HG03108 (cell line): ENCODE data around the gene TMEM259.

Experiments
- ATAC-seq: cut with Tn5 transposase; IDR thresholded peaks from one replicate; pipeline ENCODE4 v1.9.1; 2021; ENCODE audit warnings: moderate library complexity; ENCODE audit not compliant: unreplicated experiment

The TMEM259 gene

DNA sequence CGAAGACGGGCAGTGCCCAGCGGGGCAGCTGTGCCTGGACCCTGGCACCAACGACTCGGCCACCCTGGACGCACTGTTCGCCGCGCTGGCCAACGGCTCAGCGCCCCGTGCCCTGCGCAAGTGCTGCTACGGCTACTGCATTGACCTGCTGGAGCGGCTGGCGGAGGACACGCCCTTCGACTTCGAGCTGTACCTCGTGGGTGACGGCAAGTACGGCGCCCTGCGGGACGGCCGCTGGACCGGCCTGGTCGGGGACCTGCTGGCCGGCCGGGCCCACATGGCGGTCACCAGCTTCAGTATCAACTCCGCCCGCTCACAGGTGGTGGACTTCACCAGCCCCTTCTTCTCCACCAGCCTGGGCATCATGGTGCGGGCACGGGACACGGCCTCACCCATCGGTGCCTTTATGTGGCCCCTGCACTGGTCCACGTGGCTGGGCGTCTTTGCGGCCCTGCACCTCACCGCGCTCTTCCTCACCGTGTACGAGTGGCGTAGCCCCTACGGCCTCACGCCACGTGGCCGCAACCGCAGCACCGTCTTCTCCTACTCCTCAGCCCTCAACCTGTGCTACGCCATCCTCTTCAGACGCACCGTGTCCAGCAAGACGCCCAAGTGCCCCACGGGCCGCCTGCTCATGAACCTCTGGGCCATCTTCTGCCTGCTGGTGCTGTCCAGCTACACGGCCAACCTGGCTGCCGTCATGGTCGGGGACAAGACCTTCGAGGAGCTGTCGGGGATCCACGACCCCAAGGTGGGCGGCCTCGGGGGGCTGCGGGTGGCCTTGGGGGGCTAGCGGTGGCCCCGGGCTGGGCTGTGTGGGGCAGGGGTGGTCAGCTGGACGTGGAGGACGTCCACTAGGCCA, 15.9 kb downstream of the TMEM259 start:
- no peak for ATAC-seq

DNA sequence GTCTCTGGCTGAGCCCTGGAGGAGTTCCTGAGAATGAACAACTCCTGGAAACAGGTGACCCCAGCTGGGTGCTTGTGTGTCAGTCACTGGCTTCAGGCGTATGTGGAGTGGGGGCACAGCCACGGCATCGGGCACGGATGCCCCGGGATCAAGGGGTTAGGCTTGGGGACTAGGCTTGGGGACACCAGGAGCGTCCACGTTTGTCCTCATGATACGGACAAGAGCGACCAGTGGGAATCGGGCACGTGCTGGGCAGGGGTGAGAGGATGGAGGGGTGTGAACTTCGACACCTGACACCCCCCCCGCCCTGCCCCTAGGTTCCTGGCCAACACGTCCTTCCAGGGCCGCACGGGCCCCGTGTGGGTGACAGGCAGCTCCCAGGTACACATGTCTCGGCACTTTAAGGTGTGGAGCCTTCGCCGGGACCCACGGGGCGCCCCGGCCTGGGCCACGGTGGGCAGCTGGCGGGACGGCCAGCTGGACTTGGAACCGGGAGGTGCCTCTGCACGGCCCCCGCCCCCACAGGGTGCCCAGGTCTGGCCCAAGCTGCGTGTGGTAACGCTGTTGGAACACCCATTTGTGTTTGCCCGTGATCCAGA, 16.6 kb downstream of the TMEM259 start:
- no peak for ATAC-seq

DNA sequence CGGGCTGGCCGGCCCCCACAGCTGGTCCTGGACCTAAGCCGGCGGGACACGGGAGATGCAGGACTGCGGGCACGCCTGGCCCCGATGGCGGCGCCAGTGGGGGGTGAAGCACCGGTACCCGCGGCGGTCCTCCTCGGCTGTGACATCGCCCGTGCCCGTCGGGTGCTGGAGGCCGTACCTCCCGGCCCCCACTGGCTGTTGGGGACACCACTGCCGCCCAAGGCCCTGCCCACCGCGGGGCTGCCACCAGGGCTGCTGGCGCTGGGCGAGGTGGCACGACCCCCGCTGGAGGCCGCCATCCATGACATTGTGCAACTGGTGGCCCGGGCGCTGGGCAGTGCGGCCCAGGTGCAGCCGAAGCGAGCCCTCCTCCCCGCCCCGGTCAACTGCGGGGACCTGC, 17.6 kb downstream of the TMEM259 start:
- no peak for ATAC-seq

DNA sequence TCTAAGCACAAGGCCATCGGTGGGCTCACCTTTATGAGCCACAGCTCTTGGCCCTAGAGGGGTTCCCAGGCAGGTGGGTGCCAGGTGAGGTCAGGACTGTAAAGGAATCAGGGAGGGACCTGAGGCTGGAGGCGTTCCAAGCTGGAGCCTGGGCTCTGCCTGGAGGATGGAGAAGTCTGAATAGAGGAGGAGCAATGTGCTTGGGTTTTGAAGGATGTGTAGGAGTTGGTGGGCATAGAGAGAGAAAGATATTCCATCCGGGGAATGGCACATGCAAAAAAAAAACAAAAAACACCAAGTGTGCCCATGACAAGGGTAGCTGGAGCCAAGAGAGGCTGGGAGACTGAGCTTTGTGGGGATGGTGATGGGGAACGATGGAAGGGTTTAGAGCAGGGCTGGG, 18.3 kb downstream of the TMEM259 start:
- no peak for ATAC-seq

GRCh38 chr19:1001538-1002166, 19.3 kb downstream of the TMEM259 start:
- no peak for ATAC-seq

DNA sequence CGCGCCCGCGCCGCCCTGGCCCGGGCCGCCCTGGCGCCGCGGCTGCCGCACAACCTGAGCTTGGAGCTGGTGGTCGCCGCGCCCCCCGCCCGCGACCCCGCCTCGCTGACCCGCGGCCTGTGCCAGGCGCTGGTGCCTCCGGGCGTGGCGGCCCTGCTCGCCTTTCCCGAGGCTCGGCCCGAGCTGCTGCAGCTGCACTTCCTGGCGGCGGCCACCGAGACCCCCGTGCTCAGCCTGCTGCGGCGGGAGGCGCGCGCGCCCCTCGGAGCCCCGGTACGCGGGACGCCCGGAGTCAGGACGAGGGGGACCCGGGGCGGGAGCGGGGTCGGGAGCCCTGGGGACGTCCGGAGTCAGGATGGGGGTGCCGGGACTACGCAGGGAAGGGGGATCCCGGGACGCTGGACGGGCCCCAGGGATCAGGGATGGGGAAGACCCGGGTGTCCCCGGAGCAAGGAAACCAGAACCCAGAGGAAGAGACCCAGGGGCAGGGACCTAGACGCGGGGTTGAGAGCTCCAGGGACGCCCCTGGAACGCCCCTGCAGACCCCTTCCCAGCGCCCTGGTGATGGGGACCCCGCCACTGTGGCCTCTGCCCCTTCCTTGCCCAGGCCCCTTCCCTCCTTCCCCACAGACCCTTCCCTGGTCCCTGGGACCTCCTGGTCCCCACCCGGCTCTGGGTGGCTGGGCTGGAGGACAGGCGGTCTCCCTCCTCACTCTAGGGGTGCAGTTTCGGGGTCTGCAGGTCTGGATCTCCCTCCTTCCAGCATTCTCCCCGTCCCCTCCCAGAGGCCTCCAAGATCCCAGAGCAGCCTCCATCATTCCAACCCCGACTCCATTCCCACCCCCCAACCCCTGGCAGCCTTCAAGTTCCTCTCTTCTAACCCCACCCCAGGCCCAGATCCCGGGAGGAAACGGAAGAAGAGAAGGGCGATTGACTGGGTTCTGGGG, 20.1 kb downstream of the TMEM259 start:
- ATAC-seq = no peak

GRCh38 chr19:1000095-1000494, 20.8 kb downstream of the TMEM259 start, which contains the start of gene GRIN3B:
Gene GRIN3B (plus strand): TSS chr19:1000419. CDS start chr19:1000438, 19 bp downstream.
- ATAC-seq = no peak

GRCh38 chr19:999379-999719, 21.6 kb downstream of the TMEM259 start:
- ATAC-seq = no peak

- ATAC-seq = no peak
These were observed 22.9 kb downstream of the TMEM259 start for GRCh38 chr19:998064-998463.

- no peak for ATAC-seq
These were observed 24.7 kb downstream of the TMEM259 start for GRCh38 chr19:996051-996838.

DNA sequence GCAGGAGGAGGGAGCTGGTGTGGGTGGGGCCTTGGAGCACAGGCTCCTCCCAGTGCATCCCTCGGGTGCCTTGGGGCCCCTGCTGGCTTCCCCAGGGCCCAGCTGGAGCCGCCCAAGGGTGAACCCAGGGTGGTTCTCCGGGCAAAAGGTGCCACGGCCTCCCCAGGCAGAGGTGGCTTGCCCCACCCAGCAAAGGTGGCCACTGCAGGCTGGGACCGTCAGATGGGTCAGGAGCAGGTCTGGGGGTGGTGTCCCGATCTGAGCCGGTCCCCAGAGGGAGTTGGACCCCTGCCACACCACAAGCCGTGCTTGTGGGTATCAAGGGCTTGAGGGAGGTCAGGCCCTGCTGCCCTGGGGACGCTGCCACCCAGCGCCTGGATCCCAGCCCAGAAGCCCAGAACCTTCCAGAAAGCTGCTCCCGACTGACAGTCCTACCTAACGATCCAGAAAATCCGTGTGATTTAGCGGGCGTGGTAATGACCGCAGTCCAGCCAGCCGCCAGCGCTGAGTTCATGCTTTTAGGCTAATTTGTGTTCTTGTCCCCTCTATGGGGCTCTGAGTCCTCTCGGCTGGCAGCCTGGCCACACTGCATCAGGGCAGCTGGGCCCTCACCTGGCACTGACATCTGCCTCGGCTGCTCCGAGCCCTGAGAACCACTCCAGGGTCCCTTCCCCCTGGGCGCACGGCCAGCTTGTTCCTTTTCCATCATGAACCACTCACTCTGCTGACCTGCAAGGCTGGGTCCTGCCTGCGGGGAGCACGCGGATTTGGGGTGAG, 25.7 kb downstream of the TMEM259 start:
- no peak for ATAC-seq

GRCh38 chr19:994516-994915, 26.4 kb downstream of the TMEM259 start:
- no peak for ATAC-seq

- ATAC-seq = no peak
These were observed 27.0 kb downstream of the TMEM259 start for GRCh38 chr19:993831-994393.

GRCh38 chr19:993361-993830, 27.5 kb downstream of the TMEM259 start:
- no peak for ATAC-seq

DNA sequence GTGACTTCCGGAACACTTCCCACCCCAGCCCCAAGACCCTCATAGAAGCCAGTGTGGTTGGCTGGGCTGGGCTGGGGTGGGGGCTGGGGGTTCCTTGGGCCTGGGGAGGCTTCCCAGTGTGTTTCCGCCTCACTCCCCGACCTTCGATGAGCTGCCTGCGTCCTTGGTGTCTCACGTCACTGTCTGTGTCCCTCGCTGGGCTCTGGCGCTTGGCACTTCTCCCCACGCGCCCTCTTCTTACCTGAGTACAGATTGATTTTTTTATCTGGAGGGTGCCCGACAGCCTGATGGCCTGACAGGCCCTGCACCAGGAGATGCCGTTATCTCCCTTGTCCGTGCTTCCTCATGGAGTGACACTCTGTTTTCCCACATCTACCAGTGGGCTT, 28.3 kb downstream of the TMEM259 start:
- ATAC-seq = no peak

DNA sequence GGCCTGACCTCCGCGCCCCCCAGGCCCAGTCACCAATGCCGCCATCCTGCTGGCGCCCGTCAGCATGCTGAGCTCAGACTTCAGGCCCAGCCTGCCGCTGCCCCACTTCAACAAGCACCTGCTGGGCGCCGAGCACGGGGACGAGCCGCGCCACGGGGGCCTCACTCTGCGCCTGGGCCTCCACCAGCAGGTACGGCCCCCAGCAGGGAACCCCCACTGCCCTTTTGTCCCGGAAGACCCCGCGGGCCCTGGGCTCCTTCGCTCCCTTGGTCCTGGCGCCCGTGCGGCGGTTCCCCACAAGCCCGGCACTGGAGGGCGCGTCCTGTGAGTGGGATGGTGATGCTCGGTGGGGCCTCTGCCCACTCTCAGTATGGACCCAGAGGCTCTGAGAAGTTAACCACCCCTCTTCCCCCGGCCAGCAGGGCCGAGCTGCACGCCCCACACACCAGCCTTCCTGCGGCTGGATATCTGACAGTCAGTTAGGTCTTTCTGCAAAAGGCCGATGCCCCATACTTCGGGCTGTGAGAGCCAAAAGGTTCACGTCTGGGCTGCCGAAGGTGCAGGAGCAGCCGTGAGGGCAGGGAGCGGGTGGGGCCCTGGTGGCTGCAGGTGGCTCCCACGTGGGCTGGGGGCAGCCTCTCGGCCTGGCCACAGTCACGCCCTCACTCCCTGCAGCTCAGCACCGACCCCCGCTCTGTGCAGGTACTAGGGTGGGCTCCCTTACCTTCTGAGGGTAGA, 28.8 kb downstream of the TMEM259 start:
- ATAC-seq = no peak

- no peak for ATAC-seq
These were observed 29.6 kb downstream of the TMEM259 start for GRCh38 chr19:991174-991931.

DNA sequence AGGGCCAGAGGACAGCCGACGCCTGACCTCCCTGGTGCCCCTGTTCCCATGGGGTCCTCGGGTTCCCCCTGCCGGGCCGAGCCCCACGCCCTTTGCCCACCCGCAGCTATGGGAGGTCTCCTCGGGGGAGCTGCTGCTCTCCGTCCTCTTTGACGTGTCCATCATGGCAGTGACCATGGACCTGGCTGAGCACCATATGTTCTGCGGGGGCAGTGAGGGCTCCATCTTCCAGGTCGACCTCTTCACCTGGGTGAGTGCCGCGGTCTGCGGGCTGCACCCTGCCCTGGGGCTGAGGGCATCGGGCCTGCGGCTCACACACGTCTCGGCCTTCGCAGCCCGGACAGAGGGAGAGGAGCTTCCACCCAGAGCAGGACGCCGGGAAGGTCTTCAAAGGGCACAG, 30.2 kb downstream of the TMEM259 start:
- ATAC-seq = no peak
